DMS153 treated with DMSO at 0.1 percent for 48 hours (cell line): ENCODE data around the gene FBLN7.
A peak's percentile ranks its signal among the peaks of the same experiment; 100 is the strongest.

Source experiments
- DNase-seq: peaks from one replicate; lab custom pipeline; 2025; ENCODE audit not compliant: unreplicated experiment; lab: John Stamatoyannopoulos, UW

The FBLN7 gene

GRCh38 chr2:112156152-112156986 is 18.2 kb downstream of the FBLN7 start:
- DNase-seq, result no peak

GRCh38 chr2:112157472-112157871 is 19.3 kb downstream of the FBLN7 start:
- no peak for DNase-seq

DNA sequence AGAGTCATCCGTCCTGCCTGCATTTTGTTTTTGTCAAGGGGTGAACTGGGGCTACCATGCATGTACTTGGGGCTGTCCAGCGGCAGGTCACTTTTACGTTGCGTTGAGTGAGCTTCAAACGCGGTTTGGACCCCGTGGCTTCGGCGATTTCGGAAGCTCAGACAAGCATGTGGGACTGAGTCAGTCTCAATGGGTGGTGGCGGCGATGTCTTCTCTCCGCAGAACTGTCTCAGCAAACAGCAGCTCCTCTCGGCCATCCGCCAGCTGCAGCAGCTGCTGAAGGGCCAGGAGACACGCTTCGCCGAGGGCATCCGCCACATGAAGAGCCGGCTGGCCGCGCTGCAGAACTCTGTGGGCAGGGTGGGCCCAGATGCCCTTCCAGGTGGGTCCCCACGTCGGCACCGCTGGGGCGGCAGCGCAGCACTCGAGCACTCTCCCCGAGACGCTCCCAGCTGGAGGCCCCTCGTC is 21.3 kb downstream of the FBLN7 start:
- no peak for DNase-seq

DNA sequence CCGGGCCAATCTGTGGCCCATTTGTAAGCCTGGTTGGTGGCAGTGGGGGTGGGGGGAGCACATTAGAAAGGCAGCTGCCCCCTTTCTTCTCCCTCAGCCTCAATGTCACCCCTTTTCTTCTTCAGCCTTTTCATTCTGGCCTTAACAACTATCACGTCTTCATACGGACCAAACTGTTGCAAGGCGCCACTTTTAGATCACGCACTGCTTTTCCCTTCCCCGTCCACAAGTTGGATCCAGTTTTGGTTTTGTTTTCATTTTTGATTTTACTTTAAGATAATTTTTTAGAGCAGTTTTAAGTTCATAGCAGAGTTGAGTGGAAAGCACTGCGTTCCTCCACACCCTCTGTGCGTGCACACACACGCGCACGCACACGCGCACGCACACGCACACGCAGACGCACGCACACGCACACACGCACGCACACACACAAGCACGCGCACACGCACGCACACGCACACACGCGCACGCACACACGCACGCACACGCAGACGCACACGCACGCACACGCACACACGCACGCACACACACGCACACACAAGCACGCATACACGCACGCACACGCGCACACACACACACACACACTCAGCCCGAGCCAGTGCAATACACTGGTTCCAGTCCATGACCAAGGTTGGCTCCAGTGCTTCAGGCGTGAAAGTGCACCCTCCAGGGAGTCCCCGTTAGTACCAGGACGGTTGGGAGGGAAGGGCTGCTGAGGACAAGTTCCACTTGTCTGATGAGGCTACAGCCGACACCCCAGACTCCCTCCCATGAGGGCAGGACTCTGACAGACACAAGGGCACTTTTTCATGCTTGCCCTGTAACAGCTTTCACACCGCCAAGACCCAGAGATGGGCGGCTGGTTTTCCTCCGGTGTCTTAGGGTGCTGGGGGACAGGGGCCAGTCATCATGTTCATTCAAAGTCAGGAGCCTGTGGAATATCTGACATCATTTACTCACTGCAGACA is 22.4 kb downstream of the FBLN7 start:
- DNase-seq, result no peak

- DNase-seq, result no peak
Measured at GRCh38 chr2:112161431-112162145, 23.4 kb downstream of the FBLN7 start.

DNA sequence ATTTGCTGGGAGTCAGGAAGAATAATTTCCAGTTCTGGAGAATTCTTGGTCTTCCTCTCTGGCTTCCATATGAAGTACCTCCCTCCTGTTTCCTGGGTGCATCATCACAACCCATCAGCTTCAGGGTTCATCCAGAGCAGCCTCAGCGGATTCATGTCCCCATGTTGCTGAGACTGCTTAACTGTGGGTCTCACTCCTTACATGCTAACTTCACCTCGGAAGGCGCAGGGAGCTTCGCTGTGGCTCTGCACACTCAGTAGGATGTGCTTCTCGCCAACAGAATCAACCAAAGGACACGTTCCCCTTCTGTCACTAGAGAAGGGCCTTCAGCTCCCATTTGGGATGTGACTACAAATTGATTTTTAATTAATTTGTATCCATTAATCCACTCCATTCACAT is 24.2 kb downstream of the FBLN7 start:
- DNase-seq, result no peak

DNA sequence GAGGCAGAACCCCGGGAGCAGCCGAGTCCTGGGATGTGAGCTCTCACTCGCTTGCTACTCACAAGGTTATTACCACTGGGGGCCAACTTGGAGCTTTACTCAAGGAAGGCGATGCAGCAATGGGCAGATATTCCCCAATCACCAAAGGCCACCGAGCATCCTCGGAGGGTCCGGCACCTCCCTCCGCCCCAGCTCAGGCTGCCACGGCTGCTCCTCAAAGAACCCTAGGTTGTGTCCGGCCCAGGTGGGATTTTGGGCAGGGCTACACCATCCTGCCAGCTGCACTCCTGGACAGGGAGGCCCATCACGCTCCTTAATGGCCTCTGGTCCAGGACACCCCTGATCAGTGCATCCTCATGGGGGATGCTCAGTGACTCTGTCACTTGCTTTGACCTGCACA is 24.8 kb downstream of the FBLN7 start:
- DNase-seq, result no peak

GRCh38 chr2:112163541-112163981 is 25.4 kb downstream of the FBLN7 start:
- DNase-seq, result no peak

- no peak for DNase-seq
Measured at GRCh38 chr2:112164876-112165275, 26.7 kb downstream of the FBLN7 start.

- no peak for DNase-seq
Measured at GRCh38 chr2:112165296-112165695, 27.1 kb downstream of the FBLN7 start.

- DNase-seq, result no peak
Measured at GRCh38 chr2:112166806-112167499, 28.8 kb downstream of the FBLN7 start.

DNA sequence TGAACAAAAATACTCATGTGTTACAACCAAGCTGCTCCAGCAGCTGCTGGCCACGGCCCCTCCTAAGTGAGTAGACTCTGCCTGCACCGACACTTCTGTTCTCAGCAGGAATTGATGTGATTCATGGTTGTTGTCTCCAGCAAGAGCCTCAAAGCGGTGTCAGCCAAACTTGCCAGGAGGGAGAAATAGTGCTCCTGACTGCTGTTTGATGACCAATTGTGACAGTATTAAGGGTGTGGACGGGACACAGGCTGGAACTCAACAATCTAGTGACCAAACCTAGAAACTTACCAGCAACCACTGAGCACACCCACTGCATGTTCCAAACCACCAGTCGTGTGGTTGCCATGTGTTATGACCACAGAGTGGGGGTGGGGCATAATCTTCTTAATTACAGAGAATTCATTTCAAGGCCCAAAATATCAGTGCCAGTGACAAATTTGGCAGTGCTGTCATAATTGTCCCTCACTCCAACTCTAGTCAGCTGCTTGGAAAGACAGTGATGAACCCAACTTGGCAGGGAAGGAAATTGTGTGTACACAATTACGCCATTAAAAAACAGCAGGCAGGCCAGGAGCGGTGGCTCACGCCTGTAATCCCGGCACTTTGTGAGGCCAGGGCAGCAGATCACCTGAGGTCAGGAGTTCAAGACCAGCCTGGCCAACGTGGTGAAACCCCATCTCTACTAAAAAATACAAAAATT is 30.4 kb downstream of the FBLN7 start:
- no peak for DNase-seq

DNA sequence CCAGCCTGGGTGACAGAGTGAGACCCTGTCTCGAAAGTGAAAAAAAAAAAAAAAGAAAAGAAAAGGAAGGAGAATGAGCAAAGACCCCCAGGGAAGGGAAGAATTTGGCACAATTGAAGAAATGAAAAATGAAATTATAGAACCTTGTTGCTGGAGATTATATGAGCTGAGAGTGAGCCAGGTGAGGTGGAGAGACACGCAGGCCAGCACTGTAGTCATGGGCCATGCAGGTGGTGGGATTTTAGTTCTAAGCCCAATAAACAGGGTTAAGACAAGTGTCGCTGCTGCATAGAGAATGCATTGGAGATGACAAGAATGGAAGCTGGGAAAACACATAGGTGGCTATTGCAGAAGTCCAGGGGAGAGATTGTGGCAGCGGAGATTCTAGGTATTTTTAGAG is 32.3 kb downstream of the FBLN7 start:
- no peak for DNase-seq

- no peak for DNase-seq
Measured at GRCh38 chr2:112173646-112174319, 35.6 kb downstream of the FBLN7 start.

DNA sequence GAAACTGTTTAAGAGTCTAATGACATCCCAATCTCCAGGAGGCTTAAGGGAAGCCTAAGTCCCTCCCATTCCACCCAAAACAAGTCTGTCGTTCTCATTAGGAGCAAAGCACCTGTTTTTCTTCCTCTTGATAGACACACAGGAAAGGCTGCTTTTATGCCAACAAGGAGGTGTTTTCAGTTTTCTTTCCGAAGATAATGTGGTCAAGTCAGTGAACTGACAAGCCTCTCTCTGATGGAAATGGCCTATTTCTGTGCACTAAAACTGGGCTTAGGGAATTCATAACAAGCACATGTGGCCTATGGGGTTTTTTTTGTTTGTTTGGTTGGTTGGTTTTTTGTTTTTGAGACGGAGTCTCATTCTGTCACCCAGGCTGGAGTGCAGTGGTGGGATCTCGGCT is 36.2 kb downstream of the FBLN7 start:
- no peak for DNase-seq

GRCh38 chr2:112175333-112175732 is 37.1 kb downstream of the FBLN7 start:
- no peak for DNase-seq

DNA sequence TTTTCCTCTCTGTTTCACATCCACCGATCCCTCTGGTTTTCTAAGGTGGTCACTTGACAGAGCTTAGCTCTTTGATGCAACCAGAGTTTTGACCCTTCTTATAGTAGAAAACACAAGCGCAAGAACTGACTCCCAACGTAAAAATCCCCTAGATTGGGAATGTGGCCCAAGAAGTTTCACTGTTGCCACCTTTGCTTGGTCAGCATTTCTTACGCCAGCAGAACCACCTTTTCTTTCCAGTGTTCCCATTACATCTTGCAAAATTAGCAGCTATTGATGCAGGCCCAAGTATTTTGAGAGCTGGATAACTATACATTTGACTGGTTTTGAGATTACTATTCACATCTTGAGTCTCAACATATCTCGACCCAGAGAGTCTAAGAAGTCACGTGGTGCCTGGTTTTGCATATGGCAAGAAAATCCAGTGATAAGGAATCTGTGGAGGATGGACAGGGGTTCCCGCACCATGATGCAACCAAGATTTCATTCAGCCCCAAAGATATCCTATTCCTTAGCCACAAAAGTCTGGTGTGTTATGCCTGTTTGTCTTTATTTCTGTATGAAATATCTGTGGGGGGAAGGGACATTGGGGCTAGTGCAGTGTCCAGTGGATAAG is 37.9 kb downstream of the FBLN7 start:
- DNase-seq, result no peak

GRCh38 chr2:112181571-112182290 is 43.5 kb downstream of the FBLN7 start:
- DNase-seq, result peak; percentile 63
